Right atrium auricular region (tissue), 2 donors: ENCODE data around the gene TLR2. TPM values are rescaled to one million over a fixed set of nuclear protein-coding genes. Genes with fewer than 3 reads are reported as not detected.

Experiments
- DNase-seq: peaks from one replicate; pipeline ENCODE4 v3.0.0-alpha.2; 2019; ENCODE audit warnings: low spot score
- H3K27ac ChIP-seq, 2 donors: fragments of 200-600 bp; sonication (generic); 1 replicate in 1 of 2; 2 replicates in 1 of 2; pipeline ENCODE4 v1.5.1; 2016 to 2019
- H3K27me3 ChIP-seq, 2 donors: fragments of 200-600 bp; sonication (generic); one replicate each; pipeline versions ENCODE4 v1.5.1 to v1.6.0; 2017 to 2019
- H3K36me3 ChIP-seq: fragments of 200-600 bp; sonication (generic); one replicate; pipeline ENCODE4 v1.5.1; 2016
- H3K4me1 ChIP-seq, 2 donors: fragments of 200-600 bp; sonication (generic); one replicate each; pipeline versions ENCODE4 v1.5.1 to v1.6.0; 2017 to 2019
- H3K4me3 ChIP-seq, 2 donors: fragments of 200-600 bp; sonication (generic); 1 replicate in 1 of 2; 2 replicates in 1 of 2; pipeline ENCODE4 v1.5.1; 2017 to 2019; ENCODE audit warnings: mild to moderate bottlenecking in 1 of 2, moderate library complexity in 1 of 2
- H3K9me3 ChIP-seq, 2 donors: fragments of 200-600 bp; sonication (generic); one replicate each; pipeline ENCODE4 v1.5.1; 2019
- total RNA-seq, 2 donors: library from RNA; depleted of rRNA; stranded (reverse); fragments of >200 nt; gene quantifications; one replicate each; pipeline ENCODE4 v1.1.0, GENCODE V29; 2016
- TF ChIP-seq, protein P1 (sequence below), 2 donors: fragments of 200-600 bp; sonication (generic); IDR thresholded peaks; one replicate each; pipeline ENCODE4 v1.5.1; 2019; ENCODE audit warnings: antibody characterized with exemption in 2 of 2

The TLR2 gene
- total RNA-seq, 2 donors from 2014 or later, result 6.4 to 18.8 TPM

DNA sequence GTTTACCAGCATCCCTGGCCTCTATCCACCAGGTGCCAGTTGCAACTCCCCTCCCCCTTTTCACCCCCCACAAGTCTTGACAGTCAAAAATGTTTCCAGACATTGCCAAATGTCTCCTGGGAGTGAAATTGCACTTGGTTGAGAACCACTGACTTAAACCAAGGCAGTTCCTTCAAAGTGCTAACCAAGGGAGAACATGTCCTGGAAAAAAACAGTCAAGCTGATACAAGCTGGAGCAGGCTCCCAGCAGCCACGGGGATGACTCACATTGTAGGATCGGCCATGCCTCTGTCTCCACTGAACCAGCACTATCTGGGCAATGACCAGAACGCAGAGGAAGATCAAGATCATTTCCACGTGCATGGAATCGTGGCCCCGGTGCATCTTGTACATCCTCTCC, 64.3 kb downstream of the TLR2 start:
- TF ChIP-seq, protein P1, sequence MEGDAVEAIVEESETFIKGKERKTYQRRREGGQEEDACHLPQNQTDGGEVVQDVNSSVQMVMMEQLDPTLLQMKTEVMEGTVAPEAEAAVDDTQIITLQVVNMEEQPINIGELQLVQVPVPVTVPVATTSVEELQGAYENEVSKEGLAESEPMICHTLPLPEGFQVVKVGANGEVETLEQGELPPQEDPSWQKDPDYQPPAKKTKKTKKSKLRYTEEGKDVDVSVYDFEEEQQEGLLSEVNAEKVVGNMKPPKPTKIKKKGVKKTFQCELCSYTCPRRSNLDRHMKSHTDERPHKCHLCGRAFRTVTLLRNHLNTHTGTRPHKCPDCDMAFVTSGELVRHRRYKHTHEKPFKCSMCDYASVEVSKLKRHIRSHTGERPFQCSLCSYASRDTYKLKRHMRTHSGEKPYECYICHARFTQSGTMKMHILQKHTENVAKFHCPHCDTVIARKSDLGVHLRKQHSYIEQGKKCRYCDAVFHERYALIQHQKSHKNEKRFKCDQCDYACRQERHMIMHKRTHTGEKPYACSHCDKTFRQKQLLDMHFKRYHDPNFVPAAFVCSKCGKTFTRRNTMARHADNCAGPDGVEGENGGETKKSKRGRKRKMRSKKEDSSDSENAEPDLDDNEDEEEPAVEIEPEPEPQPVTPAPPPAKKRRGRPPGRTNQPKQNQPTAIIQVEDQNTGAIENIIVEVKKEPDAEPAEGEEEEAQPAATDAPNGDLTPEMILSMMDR (IDR thresholded peaks at IDR 0.05), result no peak
- Histone ChIP-seq H3K27ac (no peak overlapping the region), H3K4me3 (no peak overlapping the region), H3K4me1 (no peaks in the 10 kb centered on the region), H3K27me3 (no peaks in the 10 kb centered on the region), H3K9me3 (no peaks in the 10 kb centered on the region), H3K36me3 (no peaks in the 10 kb centered on the region)
- peak; percentile 68 for DNase-seq

DNA sequence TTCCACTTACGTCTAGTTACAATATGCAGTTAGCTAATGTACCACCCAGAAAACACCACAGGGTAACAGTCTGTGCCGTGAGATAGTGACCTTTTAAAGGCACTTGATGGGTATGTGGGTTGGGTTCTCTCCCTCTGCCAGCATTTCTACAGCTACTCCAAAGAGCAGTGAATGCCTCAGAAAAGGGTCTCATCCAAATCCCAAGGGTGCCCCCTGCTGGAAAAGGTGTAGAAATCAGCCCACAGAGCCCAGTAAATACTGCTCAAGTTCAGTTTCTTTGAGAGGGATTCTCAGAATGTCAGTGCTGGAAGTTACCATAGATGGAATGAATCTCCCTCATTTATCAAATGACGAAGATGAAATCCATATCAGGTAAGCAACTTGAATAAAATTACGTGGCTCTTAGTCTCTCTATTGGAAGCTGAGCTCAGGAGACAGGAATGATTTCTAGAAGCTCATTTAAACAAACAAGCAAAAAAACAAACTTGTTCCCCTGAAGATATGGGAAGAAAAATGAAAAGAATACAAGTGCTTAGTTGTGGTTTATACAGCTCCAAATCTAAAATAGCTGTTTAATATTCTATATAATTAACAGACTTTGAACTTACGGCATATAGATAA, 66.2 kb downstream of the TLR2 start:
- TF ChIP-seq, protein P1 (IDR thresholded peaks at IDR 0.05), result peak; percentile 32 to 71
- no peak overlapping the region for H3K27ac ChIP-seq
- H3K9me3 ChIP-seq, result no peaks in the 10 kb centered on the region
- no peak overlapping the region for H3K4me3 ChIP-seq
- H3K4me1 ChIP-seq, result no peaks in the 10 kb centered on the region
- H3K36me3 ChIP-seq, result no peaks in the 10 kb centered on the region
- no peak for DNase-seq
- no peaks in the 10 kb centered on the region for H3K27me3 ChIP-seq

DNA sequence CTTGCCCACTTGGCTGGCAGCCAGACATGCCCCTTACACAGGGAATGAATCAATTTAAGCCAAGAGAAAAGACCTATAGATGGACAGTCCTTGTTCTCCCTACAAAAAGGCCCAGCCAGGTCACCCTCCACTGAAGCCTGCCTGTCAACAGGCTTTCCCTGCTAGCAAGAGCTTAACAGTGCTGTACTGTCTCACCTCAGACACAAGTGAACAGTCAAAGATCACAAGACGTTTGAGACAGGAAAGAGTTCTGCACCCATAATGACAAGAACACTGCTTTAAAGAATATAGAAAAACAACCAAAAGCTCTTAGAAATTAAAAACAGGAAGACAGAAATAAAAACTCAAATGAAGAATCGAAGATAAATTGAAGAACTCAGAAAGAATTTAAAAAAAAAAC, 71.1 kb downstream of the TLR2 start:
- no peak for DNase-seq
- no peak overlapping the region for H3K4me3 ChIP-seq
- TF ChIP-seq, protein P1 (IDR thresholded peaks at IDR 0.05), result no peak
- no peaks in the 10 kb centered on the region for H3K4me1 ChIP-seq
- H3K27me3 ChIP-seq, result no peaks in the 10 kb centered on the region
- no peak overlapping the region for H3K27ac ChIP-seq
- H3K9me3 ChIP-seq, result no peaks in the 10 kb centered on the region
- no peaks in the 10 kb centered on the region for H3K36me3 ChIP-seq

Other genes starting within 250 kb of the TLR2 start
- gene TMEM131L, start 217.9 kb upstream of the TLR2 start, total RNA-seq, result 10 to 100 TPM; 10.9 to 15.4 TPM
- gene RNF175, start 75.7 kb downstream of the TLR2 start, total RNA-seq, result 10 to 100 TPM in 1 of 2 donors, 1 to 10 TPM in 1; 5.3 to 10.2 TPM
- 1 to 10 TPM; 1.4 to 1.5 TPM for gene SFRP2, start 104.8 kb downstream of the TLR2 start, total RNA-seq